Measurements from ENCODE around the gene YAP1.

The YAP1 gene

DNA sequence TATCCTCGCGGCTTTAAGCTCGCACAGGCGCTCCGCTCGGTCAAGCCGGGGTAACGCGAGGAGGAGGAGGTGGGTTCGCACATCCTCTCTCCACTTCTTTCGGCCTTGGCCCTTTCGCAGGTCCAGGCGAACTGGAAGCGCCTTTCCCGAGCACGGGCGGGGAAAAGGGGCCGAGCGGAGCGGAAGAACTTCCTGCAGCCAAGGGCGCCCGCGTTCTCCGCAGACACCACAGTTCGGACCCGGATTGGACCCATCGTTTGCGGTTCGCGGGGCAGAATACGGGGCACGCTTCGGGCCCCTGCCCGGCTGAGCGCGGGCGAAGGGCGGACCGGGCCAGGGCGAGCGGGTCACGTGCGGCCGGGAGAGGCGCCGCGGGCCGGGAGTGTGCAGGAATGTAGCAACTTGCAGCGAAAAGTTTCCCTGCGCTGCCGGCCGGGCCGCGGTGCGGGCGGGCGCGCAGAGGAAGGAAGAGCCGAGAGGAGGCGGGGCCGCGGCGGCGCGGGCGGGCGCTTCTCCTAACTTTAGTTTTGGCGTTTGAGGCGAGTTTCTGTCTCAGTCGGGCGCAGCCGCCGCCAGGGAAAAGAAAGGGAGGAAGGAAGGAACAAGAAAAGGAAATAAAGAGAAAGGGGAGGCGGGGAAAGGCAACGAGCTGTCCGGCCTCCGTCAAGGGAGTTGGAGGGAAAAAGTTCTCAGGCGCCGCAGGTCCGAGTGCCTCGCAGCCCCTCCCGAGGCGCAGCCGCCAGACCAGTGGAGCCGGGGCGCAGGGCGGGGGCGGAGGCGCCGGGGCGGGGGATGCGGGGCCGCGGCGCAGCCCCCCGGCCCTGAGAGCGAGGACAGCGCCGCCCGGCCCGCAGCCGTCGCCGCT, at the start of gene YAP1:
Gene YAP1 (plus strand): TSS at position 552 of the 865 bp plus-strand sequence. CDS start 402 bp downstream, outside the sequence.
- TF ChIP-seq ZC3H10 (CRISPR knock-in tag; IDR thresholded peaks at IDR 0.05) (0 out of 2 replicates have a peak, but pooled peaks have one; percentile 14), BACH2 (CRISPR knock-in tag; IDR thresholded peaks at IDR 0.05; ENCODE audit: borderline replicate concordance) (no peak)

DNA sequence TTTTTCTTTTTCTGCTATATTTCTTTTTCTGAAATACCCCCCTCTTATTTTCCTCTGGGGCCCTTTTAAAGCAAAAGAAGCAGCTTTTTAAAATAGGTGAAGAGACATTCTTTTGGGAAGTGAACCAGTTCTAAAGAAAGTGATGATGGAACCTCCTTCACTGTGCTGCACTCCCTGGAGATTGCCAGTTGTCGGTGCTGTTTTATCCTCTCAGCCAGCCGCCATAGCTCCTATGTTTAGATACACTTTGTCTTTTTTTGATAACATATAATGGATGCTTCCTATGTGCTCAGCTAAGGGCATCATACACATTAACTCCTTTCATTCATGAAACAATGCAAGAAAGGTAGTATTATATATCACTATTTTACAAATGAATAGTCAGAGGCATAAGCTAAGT, 49.0 kb upstream of the YAP1 start:
- ATAC-seq, result peak; percentile 92
- TF ChIP-seq, protein P1, sequence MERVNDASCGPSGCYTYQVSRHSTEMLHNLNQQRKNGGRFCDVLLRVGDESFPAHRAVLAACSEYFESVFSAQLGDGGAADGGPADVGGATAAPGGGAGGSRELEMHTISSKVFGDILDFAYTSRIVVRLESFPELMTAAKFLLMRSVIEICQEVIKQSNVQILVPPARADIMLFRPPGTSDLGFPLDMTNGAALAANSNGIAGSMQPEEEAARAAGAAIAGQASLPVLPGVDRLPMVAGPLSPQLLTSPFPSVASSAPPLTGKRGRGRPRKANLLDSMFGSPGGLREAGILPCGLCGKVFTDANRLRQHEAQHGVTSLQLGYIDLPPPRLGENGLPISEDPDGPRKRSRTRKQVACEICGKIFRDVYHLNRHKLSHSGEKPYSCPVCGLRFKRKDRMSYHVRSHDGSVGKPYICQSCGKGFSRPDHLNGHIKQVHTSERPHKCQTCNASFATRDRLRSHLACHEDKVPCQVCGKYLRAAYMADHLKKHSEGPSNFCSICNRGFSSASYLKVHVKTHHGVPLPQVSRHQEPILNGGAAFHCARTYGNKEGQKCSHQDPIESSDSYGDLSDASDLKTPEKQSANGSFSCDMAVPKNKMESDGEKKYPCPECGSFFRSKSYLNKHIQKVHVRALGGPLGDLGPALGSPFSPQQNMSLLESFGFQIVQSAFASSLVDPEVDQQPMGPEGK (CRISPR knock-in tag; IDR thresholded peaks at IDR 0.05; ENCODE audit: borderline replicate concordance), result no peak
- no peak for TF ChIP-seq GLIS3 (CRISPR knock-in tag; IDR thresholded peaks at IDR 0.05)
- TF ChIP-seq, protein P2, sequence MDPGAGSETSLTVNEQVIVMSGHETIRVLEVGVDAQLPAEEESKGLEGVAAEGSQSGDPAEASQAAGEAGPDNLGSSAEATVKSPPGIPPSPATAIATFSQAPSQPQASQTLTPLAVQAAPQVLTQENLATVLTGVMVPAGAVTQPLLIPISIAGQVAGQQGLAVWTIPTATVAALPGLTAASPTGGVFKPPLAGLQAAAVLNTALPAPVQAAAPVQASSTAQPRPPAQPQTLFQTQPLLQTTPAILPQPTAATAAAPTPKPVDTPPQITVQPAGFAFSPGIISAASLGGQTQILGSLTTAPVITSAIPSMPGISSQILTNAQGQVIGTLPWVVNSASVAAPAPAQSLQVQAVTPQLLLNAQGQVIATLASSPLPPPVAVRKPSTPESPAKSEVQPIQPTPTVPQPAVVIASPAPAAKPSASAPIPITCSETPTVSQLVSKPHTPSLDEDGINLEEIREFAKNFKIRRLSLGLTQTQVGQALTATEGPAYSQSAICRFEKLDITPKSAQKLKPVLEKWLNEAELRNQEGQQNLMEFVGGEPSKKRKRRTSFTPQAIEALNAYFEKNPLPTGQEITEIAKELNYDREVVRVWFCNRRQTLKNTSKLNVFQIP (CRISPR knock-in tag; IDR thresholded peaks at IDR 0.05; ENCODE audit: borderline replicate concordance, low read depth), result no peak
- TF ChIP-seq ZNF70 (CRISPR knock-in tag; IDR thresholded peaks at IDR 0.05), result no peak

More for the DNA sequence above, at the start of gene YAP1:
- ATAC-seq, result peak; percentile 81

DNA sequence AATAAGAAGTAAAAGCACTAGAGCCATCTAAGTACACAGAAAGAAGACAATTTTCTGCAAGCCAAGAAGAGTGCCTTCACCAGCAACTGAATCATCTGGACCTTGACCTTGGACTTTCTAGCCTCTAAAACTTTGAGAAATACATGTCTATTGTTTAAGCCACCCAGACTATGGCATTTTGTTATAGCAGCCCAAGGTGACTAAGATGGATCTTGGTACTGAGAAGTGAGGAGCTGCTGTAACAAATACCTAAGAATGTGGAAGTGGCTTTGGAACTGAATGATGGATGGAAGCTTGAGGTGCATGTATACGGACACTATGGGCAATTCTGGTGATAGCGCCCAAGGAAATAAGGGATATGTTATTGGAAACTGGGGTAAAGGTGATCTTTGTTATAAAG, 48.1 kb upstream of the YAP1 start:
- no peak for ATAC-seq
- TF ChIP-seq BACH2 (CRISPR knock-in tag; IDR thresholded peaks at IDR 0.05; ENCODE audit: borderline replicate concordance) (no peak), OSR1 (CRISPR knock-in tag; IDR thresholded peaks at IDR 0.05) (no peak)

DNA sequence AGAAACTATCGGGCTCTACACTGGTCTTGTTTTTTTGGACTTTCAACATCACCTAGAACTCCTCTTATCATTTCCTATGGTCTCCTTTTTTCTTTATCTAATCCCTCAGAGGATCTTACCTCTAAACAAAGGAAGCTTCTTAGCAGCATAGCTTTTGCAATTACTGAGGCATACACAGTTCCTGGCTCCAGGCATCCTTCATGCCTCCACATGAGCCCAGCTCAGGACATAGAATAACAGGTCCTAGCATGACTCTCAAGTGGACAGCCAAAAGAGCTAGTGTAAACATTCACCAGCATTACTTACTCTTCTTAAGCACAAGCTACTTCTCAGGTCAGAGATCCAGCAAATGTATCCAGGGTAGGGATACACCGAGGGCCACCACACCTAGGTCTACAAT, 45.9 kb upstream of the YAP1 start:
- TF ChIP-seq ZFP3 (CRISPR knock-in tag; IDR thresholded peaks at IDR 0.05), result no peak
- TF ChIP-seq ARNTL (CRISPR knock-in tag; IDR thresholded peaks at IDR 0.05; ENCODE audit: borderline replicate concordance, low read depth), result no peak
- TF ChIP-seq, protein P3, sequence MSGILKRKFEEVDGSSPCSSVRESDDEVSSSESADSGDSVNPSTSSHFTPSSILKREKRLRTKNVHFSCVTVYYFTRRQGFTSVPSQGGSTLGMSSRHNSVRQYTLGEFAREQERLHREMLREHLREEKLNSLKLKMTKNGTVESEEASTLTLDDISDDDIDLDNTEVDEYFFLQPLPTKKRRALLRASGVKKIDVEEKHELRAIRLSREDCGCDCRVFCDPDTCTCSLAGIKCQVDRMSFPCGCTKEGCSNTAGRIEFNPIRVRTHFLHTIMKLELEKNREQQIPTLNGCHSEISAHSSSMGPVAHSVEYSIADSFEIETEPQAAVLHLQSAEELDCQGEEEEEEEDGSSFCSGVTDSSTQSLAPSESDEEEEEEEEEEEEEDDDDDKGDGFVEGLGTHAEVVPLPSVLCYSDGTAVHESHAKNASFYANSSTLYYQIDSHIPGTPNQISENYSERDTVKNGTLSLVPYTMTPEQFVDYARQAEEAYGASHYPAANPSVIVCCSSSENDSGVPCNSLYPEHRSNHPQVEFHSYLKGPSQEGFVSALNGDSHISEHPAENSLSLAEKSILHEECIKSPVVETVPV (CRISPR knock-in tag; IDR thresholded peaks at IDR 0.05), result no peak
- TF ChIP-seq ZC3H10 (CRISPR knock-in tag; IDR thresholded peaks at IDR 0.05), result no peak
- no peak for TF ChIP-seq ESRRG (CRISPR knock-in tag; IDR thresholded peaks at IDR 0.05)
- TF ChIP-seq, protein P1 (CRISPR knock-in tag; IDR thresholded peaks at IDR 0.05; ENCODE audit: borderline replicate concordance), result no peak
- TF ChIP-seq, protein P4, sequence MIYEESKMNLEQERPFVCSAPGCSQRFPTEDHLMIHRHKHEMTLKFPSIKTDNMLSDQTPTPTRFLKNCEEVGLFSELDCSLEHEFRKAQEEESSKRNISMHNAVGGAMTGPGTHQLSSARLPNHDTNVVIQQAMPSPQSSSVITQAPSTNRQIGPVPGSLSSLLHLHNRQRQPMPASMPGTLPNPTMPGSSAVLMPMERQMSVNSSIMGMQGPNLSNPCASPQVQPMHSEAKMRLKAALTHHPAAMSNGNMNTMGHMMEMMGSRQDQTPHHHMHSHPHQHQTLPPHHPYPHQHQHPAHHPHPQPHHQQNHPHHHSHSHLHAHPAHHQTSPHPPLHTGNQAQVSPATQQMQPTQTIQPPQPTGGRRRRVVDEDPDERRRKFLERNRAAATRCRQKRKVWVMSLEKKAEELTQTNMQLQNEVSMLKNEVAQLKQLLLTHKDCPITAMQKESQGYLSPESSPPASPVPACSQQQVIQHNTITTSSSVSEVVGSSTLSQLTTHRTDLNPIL (CRISPR knock-in tag; IDR thresholded peaks at IDR 0.05; ENCODE audit: low read depth), result no peak
- TF ChIP-seq, protein P2 (CRISPR knock-in tag; IDR thresholded peaks at IDR 0.05; ENCODE audit: borderline replicate concordance, low read depth), result no peak
- TF ChIP-seq TCF4 (CRISPR knock-in tag; IDR thresholded peaks at IDR 0.05; ENCODE audit: borderline replicate concordance), result no peak
- no peak for TF ChIP-seq ZNF8 (CRISPR knock-in tag; IDR thresholded peaks at IDR 0.05)
- TF ChIP-seq ZNF565 (CRISPR knock-in tag; conservative IDR thresholded peaks at IDR 0.05; ENCODE audit: low read depth), result no peak
- TF ChIP-seq, protein P5, sequence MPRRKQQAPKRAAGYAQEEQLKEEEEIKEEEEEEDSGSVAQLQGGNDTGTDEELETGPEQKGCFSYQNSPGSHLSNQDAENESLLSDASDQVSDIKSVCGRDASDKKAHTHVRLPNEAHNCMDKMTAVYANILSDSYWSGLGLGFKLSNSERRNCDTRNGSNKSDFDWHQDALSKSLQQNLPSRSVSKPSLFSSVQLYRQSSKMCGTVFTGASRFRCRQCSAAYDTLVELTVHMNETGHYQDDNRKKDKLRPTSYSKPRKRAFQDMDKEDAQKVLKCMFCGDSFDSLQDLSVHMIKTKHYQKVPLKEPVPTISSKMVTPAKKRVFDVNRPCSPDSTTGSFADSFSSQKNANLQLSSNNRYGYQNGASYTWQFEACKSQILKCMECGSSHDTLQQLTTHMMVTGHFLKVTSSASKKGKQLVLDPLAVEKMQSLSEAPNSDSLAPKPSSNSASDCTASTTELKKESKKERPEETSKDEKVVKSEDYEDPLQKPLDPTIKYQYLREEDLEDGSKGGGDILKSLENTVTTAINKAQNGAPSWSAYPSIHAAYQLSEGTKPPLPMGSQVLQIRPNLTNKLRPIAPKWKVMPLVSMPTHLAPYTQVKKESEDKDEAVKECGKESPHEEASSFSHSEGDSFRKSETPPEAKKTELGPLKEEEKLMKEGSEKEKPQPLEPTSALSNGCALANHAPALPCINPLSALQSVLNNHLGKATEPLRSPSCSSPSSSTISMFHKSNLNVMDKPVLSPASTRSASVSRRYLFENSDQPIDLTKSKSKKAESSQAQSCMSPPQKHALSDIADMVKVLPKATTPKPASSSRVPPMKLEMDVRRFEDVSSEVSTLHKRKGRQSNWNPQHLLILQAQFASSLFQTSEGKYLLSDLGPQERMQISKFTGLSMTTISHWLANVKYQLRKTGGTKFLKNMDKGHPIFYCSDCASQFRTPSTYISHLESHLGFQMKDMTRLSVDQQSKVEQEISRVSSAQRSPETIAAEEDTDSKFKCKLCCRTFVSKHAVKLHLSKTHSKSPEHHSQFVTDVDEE (CRISPR knock-in tag; IDR thresholded peaks at IDR 0.05), result no peak
- TF ChIP-seq ISL1 (CRISPR knock-in tag; IDR thresholded peaks at IDR 0.05), result no peak
- no peak for TF ChIP-seq BACH2 (CRISPR knock-in tag; IDR thresholded peaks at IDR 0.05; ENCODE audit: borderline replicate concordance)
- TF ChIP-seq OSR1 (CRISPR knock-in tag; IDR thresholded peaks at IDR 0.05), result no peak
- no peak for ATAC-seq

All from SK-N-SH treated with all-trans-retinoic acid at 6 μM for 48 hours (cell line).